Measurements from ENCODE around the gene COX4I1.

Gene COX4I1

DNA sequence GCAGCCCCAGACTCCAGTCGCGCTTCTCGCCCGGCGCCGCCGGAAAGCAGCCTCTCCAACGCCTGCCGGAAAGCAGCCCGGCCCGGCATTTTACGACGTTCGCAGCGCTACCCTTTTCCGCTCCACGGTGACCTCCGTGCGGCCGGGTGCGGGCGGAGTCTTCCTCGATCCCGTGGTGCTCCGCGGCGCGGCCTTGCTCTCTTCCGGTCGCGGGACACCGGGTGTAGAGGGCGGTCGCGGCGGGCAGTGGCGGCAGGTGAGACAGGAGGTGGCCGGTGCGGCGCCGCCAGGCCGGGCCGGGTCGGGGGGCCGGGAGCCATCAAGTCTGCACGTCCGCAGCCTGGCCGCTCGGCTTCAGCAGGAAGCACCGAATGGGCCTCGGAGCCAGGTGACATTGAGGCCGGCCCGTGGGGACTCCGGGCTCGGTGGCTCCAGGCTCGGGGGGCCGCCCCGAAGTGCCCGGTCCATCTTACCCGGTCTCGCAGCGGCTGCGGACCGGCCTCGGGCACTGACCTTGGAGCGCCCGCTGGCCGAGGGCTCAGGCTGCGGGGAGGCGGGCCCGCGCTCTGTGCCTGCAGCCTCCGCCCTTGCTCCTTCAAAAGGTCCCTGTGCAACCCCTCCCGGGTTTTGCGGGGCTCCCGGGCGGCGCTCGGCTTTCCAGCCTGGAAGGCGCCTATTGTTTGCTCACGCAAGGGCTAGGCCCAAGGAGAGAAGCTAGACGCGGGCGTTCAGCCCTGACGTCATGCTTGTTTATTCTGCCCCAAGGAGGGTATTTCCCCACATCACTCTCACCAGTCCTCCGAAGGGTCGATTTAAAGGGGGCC is at the start of gene COX4I1, which contains the start of gene EMC8:
TSS of gene COX4I1 (plus strand) at position 199 of the 824 bp plus-strand sequence. CDS start 1,511 bp downstream, outside the sequence.
TSS of gene EMC8 (minus strand) at position 48 of the 824 bp plus-strand sequence. CDS start 249 bp downstream, outside the sequence.
- DNase-seq = peak; percentile 93

DNA sequence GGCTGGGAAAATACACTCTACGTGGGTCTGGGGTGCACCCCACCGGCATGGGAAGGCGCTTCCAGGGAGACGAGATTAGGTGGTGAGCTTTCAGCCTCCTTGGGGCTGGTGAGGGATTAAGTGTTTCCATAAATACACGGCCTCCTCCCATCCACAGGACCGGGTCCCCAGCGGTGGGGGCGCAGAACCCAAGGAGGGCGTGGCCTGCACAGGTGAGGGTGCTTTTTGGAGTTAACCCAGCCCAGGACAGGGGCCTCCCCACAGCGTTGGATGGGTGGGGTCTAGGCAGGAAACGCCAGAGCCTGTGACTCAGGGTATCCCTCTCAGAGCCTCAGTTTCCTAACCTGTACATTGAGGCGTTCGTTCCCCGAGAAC is 49.7 kb upstream of the COX4I1 start:
- DNase-seq = no peak

DNA sequence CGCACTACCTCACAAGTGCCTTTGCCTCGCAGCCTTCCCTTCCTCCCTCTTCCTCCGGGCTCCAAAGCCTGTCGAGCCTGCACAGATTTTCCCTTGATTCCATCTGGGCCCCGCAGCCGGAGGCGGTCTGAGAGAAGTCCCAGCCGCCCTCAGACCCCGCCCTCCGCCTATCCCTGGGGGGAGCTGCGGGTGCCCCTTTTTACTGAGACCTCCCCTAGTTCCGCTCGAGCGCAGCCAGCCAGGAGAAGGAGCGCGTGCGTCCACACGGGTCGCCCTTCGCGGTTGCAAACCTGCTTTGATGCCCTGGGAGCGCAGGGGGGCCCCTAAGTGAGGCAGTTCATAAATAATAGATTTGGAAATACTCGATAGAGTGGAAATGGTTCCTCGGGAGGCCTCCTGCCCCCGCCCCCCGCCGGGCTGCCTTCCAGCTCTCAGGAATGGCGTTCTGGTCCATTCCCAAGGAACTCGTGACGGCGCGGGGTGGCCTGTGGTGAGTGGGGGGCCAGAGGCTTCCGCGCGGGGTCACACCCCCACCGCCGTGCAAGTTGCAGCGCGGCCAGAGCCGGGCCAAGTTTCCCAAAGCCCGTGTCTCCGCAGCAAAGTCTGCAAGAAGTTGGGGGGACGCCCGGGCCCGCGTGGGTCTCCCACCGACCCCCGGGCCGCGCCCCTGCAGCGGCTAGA is 49.2 kb upstream of the COX4I1 start:
- peak in 1 of 2 donors; percentile 48 for DNase-seq

- DNase-seq = no peak
Observed at GRCh38 chr16:85750827-85751697, 48.4 kb upstream of the COX4I1 start, which contains the start of gene C16orf74. Gene C16orf74 (minus strand): TSS chr16:85751096. CDS start chr16:85735217, 15,879 bp downstream.

- DNase-seq = no peak
Observed at GRCh38 chr16:85751698-85752501, 47.6 kb upstream of the COX4I1 start.

DNA sequence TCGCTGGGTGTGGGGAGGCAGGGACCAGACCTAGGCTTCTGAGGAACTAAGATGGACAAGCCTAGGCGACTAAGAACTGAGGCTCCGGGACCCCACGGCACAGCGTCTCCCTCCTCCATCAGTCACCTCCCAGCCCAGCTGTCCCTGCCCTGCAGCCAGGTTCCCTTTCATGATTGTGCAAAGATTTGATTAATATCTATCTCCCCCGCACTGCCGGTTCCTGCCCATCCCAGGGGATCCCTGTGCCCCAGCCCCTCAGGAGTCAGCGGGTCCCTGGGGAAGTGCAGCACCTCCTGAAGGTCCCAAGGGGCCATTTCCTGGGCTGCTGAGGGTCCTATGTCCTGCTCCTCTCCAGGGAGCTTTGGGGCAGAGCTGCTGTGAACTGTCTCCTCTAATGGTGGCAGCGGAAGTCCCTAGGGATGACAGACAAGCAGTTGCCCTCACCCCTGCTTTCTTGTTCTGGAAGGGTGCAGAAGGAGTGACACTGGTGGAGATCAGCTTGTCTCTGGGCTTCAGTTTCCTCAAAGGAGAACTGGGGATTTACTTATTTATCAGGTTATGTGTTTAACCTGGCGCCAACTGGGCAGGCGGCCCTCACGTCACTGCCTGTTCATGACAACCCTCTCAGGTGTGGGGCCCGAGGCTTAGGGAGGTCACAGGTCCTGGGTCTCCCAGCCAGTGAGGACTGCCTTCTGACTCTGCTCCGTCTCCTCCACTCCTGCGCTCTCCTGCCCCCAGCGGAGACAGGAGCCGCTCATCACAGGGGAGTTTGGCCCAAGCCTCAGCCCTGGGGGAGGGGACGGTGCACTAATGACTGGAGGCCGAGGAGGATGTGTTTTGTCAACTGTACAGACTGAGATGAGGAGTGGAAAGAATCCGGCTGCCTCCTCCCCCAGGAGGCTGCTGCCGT is 46.7 kb upstream of the COX4I1 start:
- DNase-seq = no peak

DNA sequence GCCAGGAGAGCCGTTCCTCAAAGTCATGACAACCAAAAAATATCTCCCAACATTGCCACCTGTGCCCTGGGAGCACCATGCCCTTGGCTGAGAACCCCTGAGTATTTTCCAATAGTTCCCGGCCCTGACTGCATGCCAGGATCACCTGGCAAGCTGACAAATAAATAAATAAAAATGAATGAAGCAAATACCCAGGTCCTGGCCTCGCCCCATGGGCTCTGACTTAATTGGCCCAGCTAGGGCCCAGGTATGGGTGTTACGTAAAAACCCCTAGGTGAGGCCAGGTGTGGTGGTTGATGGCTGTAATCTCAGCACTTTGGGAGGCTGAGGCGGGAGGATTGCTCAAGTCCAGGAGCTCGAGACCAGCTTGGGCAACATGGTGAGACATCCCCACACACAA is 45.9 kb upstream of the COX4I1 start:
- no peak for DNase-seq

DNA sequence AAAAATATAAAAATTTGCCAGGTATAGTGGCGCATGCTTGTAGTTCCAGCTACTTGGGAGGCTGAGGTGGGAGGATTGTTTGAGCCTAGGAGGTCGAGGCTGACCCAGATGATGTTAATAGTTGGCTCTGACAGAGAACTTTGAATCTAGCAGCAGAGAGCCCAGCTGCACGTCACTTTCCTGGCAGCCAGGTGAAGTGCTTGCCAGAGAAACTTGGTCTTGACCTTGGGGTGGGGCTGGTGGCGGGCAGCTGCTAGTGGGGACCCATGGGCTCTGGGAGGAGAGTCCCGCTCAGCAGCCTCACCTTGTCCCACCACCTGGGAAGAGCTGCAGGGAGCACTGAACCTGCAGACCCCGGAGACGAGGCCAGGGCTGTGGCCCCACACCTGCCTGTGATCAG is 45.5 kb upstream of the COX4I1 start:
- DNase-seq = no peak

- peak in 1 of 2 donors; percentile 36 for DNase-seq
Observed at GRCh38 chr16:85754413-85754812, 45.1 kb upstream of the COX4I1 start.

GRCh38 chr16:85755929-85756768 is 43.3 kb upstream of the COX4I1 start:
- peak in 1 of 2 donors; percentile 42 for DNase-seq

DNA sequence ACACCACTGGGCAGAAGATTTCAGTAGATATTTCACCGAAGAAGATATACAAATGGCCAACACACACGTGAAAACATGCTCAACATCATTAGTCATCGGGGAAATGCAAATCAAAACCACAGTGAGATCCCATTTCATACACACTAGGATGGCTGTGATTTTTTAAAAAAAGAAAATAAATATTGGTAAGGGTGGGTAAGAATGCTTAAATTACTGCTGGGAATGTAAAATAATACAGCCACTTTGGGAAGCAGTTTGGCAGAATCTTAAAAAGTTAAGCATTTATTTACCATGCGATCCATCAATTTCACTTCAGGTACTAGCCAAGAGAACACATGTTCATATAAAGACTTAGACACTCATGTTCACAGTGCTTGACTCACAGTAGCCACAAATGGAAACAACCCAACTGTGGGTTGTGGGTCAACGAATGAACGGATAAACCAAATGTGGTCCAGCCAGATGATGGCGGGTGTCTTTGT is 42.1 kb upstream of the COX4I1 start:
- DNase-seq = no peak

GRCh38 chr16:85759136-85759535 is 40.4 kb upstream of the COX4I1 start:
- peak in 1 of 2 donors; percentile 67 for DNase-seq

GRCh38 chr16:85759631-85760419 is 39.7 kb upstream of the COX4I1 start:
- DNase-seq = peak; percentile 21 to 58

DNA sequence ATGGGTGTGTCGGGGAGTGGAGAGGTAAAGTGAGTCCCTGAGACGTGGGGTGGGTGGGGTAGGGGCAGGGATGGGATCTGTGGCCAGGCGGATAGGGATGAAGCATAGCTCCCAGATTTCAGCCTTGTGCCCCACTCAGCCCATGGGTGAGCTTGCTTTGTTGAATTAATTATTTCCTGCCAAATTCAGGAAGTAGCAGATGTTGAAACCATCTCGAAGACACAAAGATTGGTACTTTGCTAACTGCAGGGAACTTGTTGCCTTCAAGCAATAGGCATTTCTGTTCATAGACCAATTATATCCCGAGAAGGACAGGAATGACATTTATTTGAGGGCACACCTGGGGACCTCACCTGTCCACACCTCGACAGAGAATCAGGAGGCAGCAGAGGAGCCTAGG is 37.6 kb upstream of the COX4I1 start:
- no peak for DNase-seq

GRCh38 chr16:85762970-85763369 is 36.5 kb upstream of the COX4I1 start:
- no peak for DNase-seq

DNA sequence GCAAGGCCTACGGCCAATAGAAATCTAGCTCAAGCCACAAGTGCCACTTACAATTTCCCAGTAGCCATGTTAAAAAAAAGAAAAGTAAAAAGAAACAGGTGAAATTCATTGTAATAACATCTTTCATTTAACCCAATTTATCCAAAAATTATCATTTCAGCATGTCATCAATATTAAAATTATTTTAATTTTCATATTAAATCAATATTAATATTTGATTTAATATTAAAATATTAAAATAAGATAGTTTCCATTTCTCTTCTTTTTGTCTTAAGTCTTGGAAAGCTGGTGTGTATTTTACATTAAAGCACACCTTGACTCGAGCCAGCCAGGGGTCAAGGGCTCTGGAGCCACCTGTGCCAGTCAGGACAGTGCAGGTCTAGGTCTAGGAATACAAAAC is 35.9 kb upstream of the COX4I1 start:
- DNase-seq = no peak

GRCh38 chr16:85765211-85765610 is 34.3 kb upstream of the COX4I1 start:
- DNase-seq = no peak

- no peak for DNase-seq
Observed at GRCh38 chr16:85765767-85766166, 33.7 kb upstream of the COX4I1 start.

DNA sequence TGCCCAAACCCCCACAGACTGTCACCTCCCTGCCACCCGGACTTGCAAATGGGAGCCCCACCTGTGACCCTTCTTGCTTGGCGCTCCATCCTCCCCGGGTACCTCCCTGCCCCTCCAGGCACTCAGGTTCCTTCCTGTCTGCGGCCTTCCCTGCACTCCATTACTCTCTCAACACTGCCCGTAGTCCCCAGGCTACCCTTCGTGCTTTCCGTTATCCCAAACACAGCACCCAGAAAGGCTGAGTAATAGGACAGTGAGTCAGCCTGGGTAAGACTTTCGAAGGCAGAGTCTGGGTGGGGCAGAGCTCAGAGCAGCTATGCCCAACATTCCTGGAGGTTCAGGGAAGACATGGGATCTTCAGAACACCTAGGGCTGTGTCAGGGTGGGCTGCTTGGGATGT is 32.0 kb upstream of the COX4I1 start:
- no peak for DNase-seq

Data from CD4-positive, alpha-beta T cell treated with Interleukin-1 beta for 1 hour (primary cell).